Caco-2 (cell line): ENCODE results near the gene NCR2. TPM values are rescaled to one million over a fixed set of nuclear protein-coding genes. Genes with fewer than 3 reads are reported as not detected.

Experiments
- BruUV-seq: library from RNA; stranded (reverse); fragments of 400-500 nt; replicated peaks from 2 replicates; lab custom pipeline; 2021; lab: Mats Ljungman, UMichigan
- CTCF ChIA-PET: fragments of 300-600 bp; sonication (Branson Sonifier 250); formaldehyde crosslinking; loops from one replicate; lab custom pipeline; 2022; ENCODE audit warnings: antibody characterized with exemption; lab: Charles Lee
- POLR2A ChIA-PET: fragments of 300-600 bp; sonication (Branson Sonifier 250); formaldehyde crosslinking; loops from one replicate; lab custom pipeline; 2022; ENCODE audit warnings: antibody characterized with exemption; lab: Charles Lee
- DNase-seq, 2 experiments: peaks; one replicate each; pipeline versions ENCODE4 v3.0.0 to v3.0.0-alpha.2; 2020 to 2022
- H3K27me3 ChIP-seq: replicated peaks from 2 replicates; pipeline ENCODE4 v1.6.0; 2011; ENCODE audit warnings: low read length; ENCODE audit not compliant: control insufficient read depth, insufficient read depth
- H3K36me3 ChIP-seq: 2 replicates; pipeline ENCODE4 v1.5.1; 2011; ENCODE audit warnings: low read length; ENCODE audit not compliant: control insufficient read depth, insufficient read depth
- H3K4me1 ChIP-seq: fragments of 250-450 bp; sonication (Bioruptor Pico); 2 replicates; pipeline ENCODE4 v1.5.1; 2020; ENCODE audit warnings: mild to moderate bottlenecking
- H3K4me3 ChIP-seq: 2 replicates; pipeline ENCODE4 v1.5.1; 2011; ENCODE audit warnings: low read depth, mild to moderate bottlenecking, control low read depth, low read length
- H3K9me3 ChIP-seq: fragments of 250-450 bp; sonication (Bioruptor Pico); 2 replicates; pipeline ENCODE4 v1.5.1; 2020; ENCODE audit warnings: mild to moderate bottlenecking, moderate library complexity
- H3K27ac Mint-ChIP-seq: one replicate; pipeline ENCODE4 v1.8.0; 2022; ENCODE audit warnings: mixed read lengths; ENCODE audit not compliant: unreplicated experiment
- H3K27me3 Mint-ChIP-seq: one replicate; pipeline ENCODE4 v1.8.0; 2022; ENCODE audit warnings: mixed read lengths; ENCODE audit not compliant: insufficient read depth, unreplicated experiment
- H3K36me3 Mint-ChIP-seq: one replicate; pipeline ENCODE4 v1.8.0; 2022; ENCODE audit warnings: mild to moderate bottlenecking, mixed read lengths; ENCODE audit not compliant: insufficient read depth, unreplicated experiment
- H3K4me1 Mint-ChIP-seq: one replicate; pipeline ENCODE4 v1.8.0; 2022; ENCODE audit warnings: low read depth, mixed read lengths; ENCODE audit not compliant: unreplicated experiment
- H3K4me3 Mint-ChIP-seq: one replicate; pipeline ENCODE4 v1.8.0; 2022; ENCODE audit warnings: mild to moderate bottlenecking, moderate library complexity, mixed read lengths; ENCODE audit not compliant: unreplicated experiment
- H3K9me3 Mint-ChIP-seq: one replicate; pipeline ENCODE4 v1.8.0; 2022; ENCODE audit warnings: mixed read lengths; ENCODE audit not compliant: unreplicated experiment
- intact Hi-C: fragments of 100-400 bp; cut with micrococcal nuclease; formaldehyde crosslinking; loops from one replicate; pipeline ENCODE4 v1.10.0; 2022; ENCODE audit not compliant: unreplicated experiment
- total RNA-seq: library from RNA; stranded (reverse); gene quantifications from 2 replicates; pipeline ENCODE4 v1.2.3, GENCODE V29; 2022
- TF ChIP-seq, protein P1 (sequence below), 2 experiments: fragments of 200-600 bp in 1 of 2; IDR thresholded peaks; 1 replicate in 1 of 2; 2 replicates in 1 of 2; pipeline versions ENCODE4 v1.5.1 to v1.8.0; 2011 to 2022; ENCODE audit warnings: antibody characterized with exemption in 1 of 2, control low read depth in 1 of 2, inconsistent platforms in 1 of 2, low read depth in 1 of 2, low read length in 1 of 2, mild to moderate bottlenecking in 1 of 2, moderate library complexity in 1 of 2; ENCODE audit not compliant: insufficient read depth in 1 of 2, severe bottlenecking in 1 of 2, unreplicated experiment in 1 of 2

The NCR2 gene
- total RNA-seq, 1 experiment from 2014 or later: not detected

DNA sequence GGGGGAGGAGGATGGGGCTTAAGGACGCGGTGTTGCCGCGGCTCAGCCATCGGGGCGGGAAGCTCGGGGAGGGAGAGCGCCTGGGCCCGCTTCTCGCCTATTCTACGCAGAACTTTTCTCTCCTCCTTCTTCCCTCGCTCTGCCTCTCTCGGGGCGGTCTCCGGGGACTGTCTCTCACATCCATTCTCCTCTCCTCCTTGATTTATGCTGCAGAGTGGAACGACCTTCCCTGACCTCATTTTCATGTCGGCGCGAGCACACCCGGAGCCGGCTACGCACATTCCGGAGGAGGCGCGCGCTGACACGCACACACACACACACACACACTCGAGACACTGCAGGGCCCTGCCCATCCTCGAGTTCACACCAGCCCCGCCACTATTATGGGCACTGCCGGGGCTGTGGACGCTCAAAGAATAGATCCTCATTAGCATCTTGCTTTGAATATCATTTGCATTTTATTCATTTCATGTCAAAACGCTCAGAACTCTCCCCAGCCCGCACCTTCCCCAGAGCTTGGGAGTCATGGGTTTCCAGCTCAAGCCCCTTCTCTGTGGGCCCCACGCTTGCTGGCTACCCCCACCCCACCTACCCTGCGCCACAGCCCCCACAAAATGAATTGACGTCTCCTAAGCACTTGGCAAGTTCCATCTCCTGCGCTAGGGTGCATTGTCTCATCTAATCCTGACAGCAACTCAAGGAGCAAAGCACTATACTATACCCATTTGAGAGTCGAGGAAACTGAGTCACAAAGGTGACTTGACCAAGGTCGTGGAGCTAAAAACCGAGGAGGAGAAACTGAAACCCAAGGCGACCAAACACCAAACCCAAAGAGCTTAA, 36.8 kb downstream of the NCR2 start:
- H3K36me3 ChIP-seq: no peaks in the 10 kb centered on the region
- BruUV-seq: no TSS peak
- no peaks in the 10 kb centered on the region for H3K9me3 ChIP-seq
- peak overlapping the region; percentile 71 for H3K4me3 Mint-ChIP-seq
- H3K4me1 Mint-ChIP-seq: peaks cover 13% of the 10 kb centered on the region
- no peaks in the 10 kb centered on the region for H3K27me3 Mint-ChIP-seq
- no peaks in the 10 kb centered on the region for H3K36me3 Mint-ChIP-seq
- H3K9me3 Mint-ChIP-seq: no peaks in the 10 kb centered on the region
- ChIA-PET POLR2A (no interaction called here), CTCF (interaction anchor here (1.1 to 2.1 kb wide), 4 partner anchors 56 to 311 kb away, joined by 3 to 10 read pairs (median 4); no protein-coding TSS in a partner anchor)
- intact Hi-C loops: no loop called here
- H3K27me3 ChIP-seq: peaks cover 1% of the 10 kb centered on the region
- peak overlapping the region; percentile 44 for H3K4me3 ChIP-seq
- peaks cover 15% of the 10 kb centered on the region; the same call in 1 of the 2 replicates for H3K4me1 ChIP-seq
- DNase-seq: peak in 1 of 2 experiments; percentile 13
- H3K27ac Mint-ChIP-seq: no peak overlapping the region
- TF ChIP-seq, protein P1, sequence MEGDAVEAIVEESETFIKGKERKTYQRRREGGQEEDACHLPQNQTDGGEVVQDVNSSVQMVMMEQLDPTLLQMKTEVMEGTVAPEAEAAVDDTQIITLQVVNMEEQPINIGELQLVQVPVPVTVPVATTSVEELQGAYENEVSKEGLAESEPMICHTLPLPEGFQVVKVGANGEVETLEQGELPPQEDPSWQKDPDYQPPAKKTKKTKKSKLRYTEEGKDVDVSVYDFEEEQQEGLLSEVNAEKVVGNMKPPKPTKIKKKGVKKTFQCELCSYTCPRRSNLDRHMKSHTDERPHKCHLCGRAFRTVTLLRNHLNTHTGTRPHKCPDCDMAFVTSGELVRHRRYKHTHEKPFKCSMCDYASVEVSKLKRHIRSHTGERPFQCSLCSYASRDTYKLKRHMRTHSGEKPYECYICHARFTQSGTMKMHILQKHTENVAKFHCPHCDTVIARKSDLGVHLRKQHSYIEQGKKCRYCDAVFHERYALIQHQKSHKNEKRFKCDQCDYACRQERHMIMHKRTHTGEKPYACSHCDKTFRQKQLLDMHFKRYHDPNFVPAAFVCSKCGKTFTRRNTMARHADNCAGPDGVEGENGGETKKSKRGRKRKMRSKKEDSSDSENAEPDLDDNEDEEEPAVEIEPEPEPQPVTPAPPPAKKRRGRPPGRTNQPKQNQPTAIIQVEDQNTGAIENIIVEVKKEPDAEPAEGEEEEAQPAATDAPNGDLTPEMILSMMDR (IDR thresholded peaks at IDR 0.05; ENCODE audit: insufficient read depth in 1 of 2, low read depth in 1 of 2, low read length in 1 of 2, severe bottlenecking in 1 of 2, unreplicated experiment in 1 of 2): no peak

DNA sequence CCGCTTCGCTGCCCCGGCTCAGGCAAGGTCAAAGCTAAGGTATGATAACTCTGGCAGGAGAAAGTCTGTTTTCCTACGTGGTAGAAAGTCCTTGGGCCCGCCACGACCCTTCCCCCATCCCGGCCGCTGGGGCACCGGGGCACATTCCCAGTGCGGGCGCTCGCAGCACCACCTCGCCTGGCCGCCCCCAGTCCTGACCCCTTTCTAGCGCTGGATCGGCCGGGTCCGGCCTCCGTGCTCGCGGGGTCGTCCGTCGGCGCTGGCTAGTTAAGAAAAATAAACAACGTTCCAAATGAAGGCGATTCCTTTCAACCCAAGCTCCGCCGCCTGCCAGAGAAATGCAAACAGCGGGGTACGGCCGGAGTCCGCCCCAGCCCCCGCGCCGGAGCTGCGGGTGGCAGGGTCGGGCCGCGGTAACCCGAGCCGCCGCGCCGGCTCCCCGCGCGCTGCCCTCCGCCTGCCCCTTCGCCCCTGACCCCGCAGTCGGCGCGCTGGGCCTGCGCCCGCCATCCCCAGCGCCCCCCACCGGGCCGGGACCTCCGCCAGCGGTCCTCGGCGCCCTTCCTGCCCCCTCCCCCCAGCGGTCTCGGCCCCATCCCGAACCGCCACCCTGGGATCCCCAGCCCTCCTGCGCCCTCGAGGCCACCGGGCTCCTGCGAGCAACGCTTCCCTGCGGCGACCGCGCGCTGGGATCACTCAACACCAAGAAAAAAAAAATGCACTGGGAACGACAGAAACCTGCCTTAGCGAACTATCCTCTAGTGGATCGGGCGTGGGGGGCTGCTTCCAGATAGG, 37.6 kb downstream of the NCR2 start:
- TF ChIP-seq, protein P1 (IDR thresholded peaks at IDR 0.05; ENCODE audit: insufficient read depth in 1 of 2, low read depth in 1 of 2, low read length in 1 of 2, severe bottlenecking in 1 of 2, unreplicated experiment in 1 of 2): no peak
- POLR2A ChIA-PET: no interaction called here

DNA sequence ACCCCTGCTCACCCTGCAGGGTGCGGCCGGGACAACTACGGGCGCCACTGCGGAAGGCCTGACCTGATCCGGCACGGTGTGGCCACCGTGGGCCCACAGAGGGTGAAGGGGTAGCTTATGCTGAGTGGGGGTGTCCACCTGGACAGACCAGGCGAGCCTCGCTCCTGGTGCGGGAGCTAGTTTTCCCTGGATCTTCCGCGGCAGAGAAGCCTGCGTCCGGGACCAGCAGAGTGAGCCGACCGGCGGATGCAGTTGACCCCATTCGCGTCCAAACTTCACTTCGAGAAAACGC, 38.2 kb downstream of the NCR2 start:
- H3K27ac Mint-ChIP-seq: no peak overlapping the region
- H3K9me3 ChIP-seq: no peaks in the 10 kb centered on the region
- peak overlapping the region; percentile 71 for H3K4me3 Mint-ChIP-seq
- H3K36me3 ChIP-seq: no peaks in the 10 kb centered on the region
- ChIA-PET POLR2A (no interaction called here), CTCF (interaction anchor here (0.8 to 2.0 kb wide), 4 partner anchors 54 to 309 kb away, joined by 3 to 5 read pairs (median 3); no protein-coding TSS in a partner anchor)
- peak overlapping the region; percentile 44 for H3K4me3 ChIP-seq
- no peaks in the 10 kb centered on the region for H3K9me3 Mint-ChIP-seq
- H3K27me3 Mint-ChIP-seq: no peaks in the 10 kb centered on the region
- BruUV-seq: no TSS peak
- peaks cover 12% of the 10 kb centered on the region; the same call in 1 of the 2 replicates for H3K4me1 ChIP-seq
- H3K27me3 ChIP-seq: peaks cover 1% of the 10 kb centered on the region
- no peaks in the 10 kb centered on the region for H3K36me3 Mint-ChIP-seq
- H3K4me1 Mint-ChIP-seq: peaks cover 13% of the 10 kb centered on the region
- peak in 1 of 2 experiments; percentile 4 for DNase-seq
- TF ChIP-seq, protein P1 (IDR thresholded peaks at IDR 0.05; ENCODE audit: insufficient read depth in 1 of 2, low read depth in 1 of 2, low read length in 1 of 2, severe bottlenecking in 1 of 2, unreplicated experiment in 1 of 2): no peak
- intact Hi-C loops: no loop called here

More for the DNA sequence above, 37.6 kb downstream of the NCR2 start:
- Histone ChIP-seq H3K9me3 (no peaks in the 10 kb centered on the region), H3K36me3 (no peaks in the 10 kb centered on the region), H3K4me3 (peak overlapping the region; percentile 44), H3K4me1 (peaks cover 13% of the 10 kb centered on the region; the same call in 1 of the 2 replicates), H3K27me3 (peaks cover 1% of the 10 kb centered on the region)
- peak in 1 of 2 experiments; percentile 20 for DNase-seq
- H3K4me1 Mint-ChIP-seq: peaks cover 13% of the 10 kb centered on the region
- no peaks in the 10 kb centered on the region for H3K9me3 Mint-ChIP-seq
- no peaks in the 10 kb centered on the region for H3K27me3 Mint-ChIP-seq
- CTCF ChIA-PET: interaction anchor here (1.1 to 2.1 kb wide), 3 partner anchors 55 to 309 kb away, joined by 3 to 6 read pairs (median 3); no protein-coding TSS in a partner anchor
- H3K4me3 Mint-ChIP-seq: peak overlapping the region; percentile 71
- H3K27ac Mint-ChIP-seq: no peak overlapping the region
- intact Hi-C loops: no loop called here
- H3K36me3 Mint-ChIP-seq: no peaks in the 10 kb centered on the region
- no TSS peak for BruUV-seq
